Transverse colon (tissue), 4 donors: ENCODE measurements around the gene IL4.

ENCODE experiments used
- POLR2AphosphoS5 ChIP-seq, 3 donors: sonication (generic); formaldehyde crosslinking; IDR thresholded peaks; one replicate each; pipeline ENCODE4 v1.6.1; 2016; ENCODE audit warnings: antibody characterized with exemption in 3 of 3
- TF ChIP-seq, protein P1 (sequence below), 5 experiments: fragments of 200-600 bp in 3 of 5; fragments of 450-650 bp in 2 of 5; sonication (generic) in 3 of 5; IDR thresholded peaks; 1 replicate in 2 of 5; 2 replicates in 3 of 5; pipeline ENCODE4 v1.5.1; 2016 to 2017; ENCODE audit warnings: antibody characterized with exemption in 5 of 5, inconsistent platforms in 3 of 5, mild to moderate bottlenecking in 2 of 5, moderate library complexity in 1 of 5

DNA sequence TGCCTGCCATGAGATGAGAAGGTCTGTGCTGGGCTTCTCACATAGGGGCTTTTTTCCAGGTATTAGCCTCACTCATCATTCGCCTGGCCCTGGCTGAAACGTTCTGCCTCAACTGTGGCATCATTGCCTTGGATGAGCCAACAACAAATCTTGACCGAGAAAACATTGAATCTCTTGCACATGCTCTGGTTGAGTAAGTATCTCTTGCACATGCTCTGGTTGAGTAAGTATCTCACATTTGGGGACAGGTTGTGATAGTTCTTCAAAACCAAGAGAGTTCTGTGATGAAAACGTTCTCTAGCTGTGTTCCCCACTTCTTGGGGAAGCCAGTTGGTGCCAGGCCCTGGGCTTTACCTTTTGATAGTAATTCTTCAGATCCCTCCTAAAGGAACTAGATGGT, 33.2 kb upstream of the IL4 start:
- TF ChIP-seq POLR2AphosphoS5 (IDR thresholded peaks at IDR 0.05), result no peak
- TF ChIP-seq, protein P1, sequence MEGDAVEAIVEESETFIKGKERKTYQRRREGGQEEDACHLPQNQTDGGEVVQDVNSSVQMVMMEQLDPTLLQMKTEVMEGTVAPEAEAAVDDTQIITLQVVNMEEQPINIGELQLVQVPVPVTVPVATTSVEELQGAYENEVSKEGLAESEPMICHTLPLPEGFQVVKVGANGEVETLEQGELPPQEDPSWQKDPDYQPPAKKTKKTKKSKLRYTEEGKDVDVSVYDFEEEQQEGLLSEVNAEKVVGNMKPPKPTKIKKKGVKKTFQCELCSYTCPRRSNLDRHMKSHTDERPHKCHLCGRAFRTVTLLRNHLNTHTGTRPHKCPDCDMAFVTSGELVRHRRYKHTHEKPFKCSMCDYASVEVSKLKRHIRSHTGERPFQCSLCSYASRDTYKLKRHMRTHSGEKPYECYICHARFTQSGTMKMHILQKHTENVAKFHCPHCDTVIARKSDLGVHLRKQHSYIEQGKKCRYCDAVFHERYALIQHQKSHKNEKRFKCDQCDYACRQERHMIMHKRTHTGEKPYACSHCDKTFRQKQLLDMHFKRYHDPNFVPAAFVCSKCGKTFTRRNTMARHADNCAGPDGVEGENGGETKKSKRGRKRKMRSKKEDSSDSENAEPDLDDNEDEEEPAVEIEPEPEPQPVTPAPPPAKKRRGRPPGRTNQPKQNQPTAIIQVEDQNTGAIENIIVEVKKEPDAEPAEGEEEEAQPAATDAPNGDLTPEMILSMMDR (IDR thresholded peaks at IDR 0.05), result no peak
